NCI-H526 (cell line): ENCODE data around the gene PRPSAP2.
"Not testable (repeated sequence)": the region's sequence is repeated elsewhere in the genome, so short reads cannot be mapped to it uniquely, and the experiment has no call there.

Experiments used
- DNase-seq, 2 experiments: peaks; one replicate each; lab custom pipeline; 2025; lab: John Stamatoyannopoulos, UW

The PRPSAP2 gene

GRCh38 chr17:18857864-18858566 lies at the start of gene PRPSAP2:
PRPSAP2 (plus strand) TSS chr17:18858131; CDS start chr17:18865834, 7,703 bp downstream.
- peak; percentile 72 to 95 for DNase-seq

GRCh38 chr17:18815924-18816323 lies 42.0 kb upstream of the PRPSAP2 start:
- not testable (repeated sequence) for DNase-seq

- DNase-seq, result peak in 1 of 2 experiments; percentile 41
Measured at GRCh38 chr17:18816489-18817371, 41.2 kb upstream of the PRPSAP2 start.

GRCh38 chr17:18821430-18821829 lies 36.5 kb upstream of the PRPSAP2 start:
- DNase-seq, result not testable (repeated sequence)

- DNase-seq, result not testable (repeated sequence)
Measured at GRCh38 chr17:18827613-18828012, 30.3 kb upstream of the PRPSAP2 start.

GRCh38 chr17:18848501-18848900 lies 9.4 kb upstream of the PRPSAP2 start:
- DNase-seq, result no peak

GRCh38 chr17:18850679-18851078 lies 7.3 kb upstream of the PRPSAP2 start:
- no peak for DNase-seq

GRCh38 chr17:18851201-18851600 lies 6.7 kb upstream of the PRPSAP2 start:
- DNase-seq, result no peak

- no peak for DNase-seq
Measured at GRCh38 chr17:18854956-18855355, 3.0 kb upstream of the PRPSAP2 start.

GRCh38 chr17:18855831-18856569 lies 1.9 kb upstream of the PRPSAP2 start:
- DNase-seq, result peak; percentile 89 to 94

GRCh38 chr17:18856570-18856915 lies 1.4 kb upstream of the PRPSAP2 start:
- no peak for DNase-seq

GRCh38 chr17:18858567-18859245 lies 775 bp downstream of the PRPSAP2 start:
- no peak for DNase-seq

- no peak for DNase-seq
Measured at GRCh38 chr17:18859256-18859655, 1.3 kb downstream of the PRPSAP2 start.

- no peak for DNase-seq
Measured at GRCh38 chr17:18860161-18860972, 2.4 kb downstream of the PRPSAP2 start.

GRCh38 chr17:18862011-18862410 lies 4.1 kb downstream of the PRPSAP2 start:
- DNase-seq, result no peak

GRCh38 chr17:18864996-18865395 lies 7.1 kb downstream of the PRPSAP2 start:
- DNase-seq, result not testable (repeated sequence)

- DNase-seq, result no peak
Measured at GRCh38 chr17:18866866-18867813, 9.2 kb downstream of the PRPSAP2 start.

GRCh38 chr17:18877104-18877645 lies 19.2 kb downstream of the PRPSAP2 start:
- no peak for DNase-seq

- DNase-seq, result no peak
Measured at GRCh38 chr17:18888766-18889290, 30.9 kb downstream of the PRPSAP2 start.
